Measurements from ENCODE around the gene HAO1. TPM values are rescaled to one million over a fixed set of nuclear protein-coding genes. Genes with fewer than 3 reads are reported as not detected.

The HAO1 gene
- total and polyA plus RNA-seq, 10 donors, result not detected

GRCh38 chr20:7866285-7866684 lies 74.0 kb downstream of the HAO1 start:
- intact Hi-C loops (cut with DNase I; ENCODE audit: low total_unique reads), result no loop called here
- WGBS, 5 donors, result 77 to 86% (median 81%) methylated on average over 11 of the region's 11 CpGs
- Histone ChIP-seq H3K4me3 (no peak overlapping the region), H3K4me1 (no peaks in the 10 kb centered on the region), H3K36me3 (no peaks in the 10 kb centered on the region), H3K27ac (no peak overlapping the region), H3K27me3 (replicated peaks in 1 of 7) (no peaks in the 10 kb centered on the region), H3K9me3 (no peaks in the 10 kb centered on the region)
- TF ChIP-seq POLR2AphosphoS5 (IDR thresholded peaks at IDR 0.05), result no peak
- no peak for TF ChIP-seq POLR2A (IDR thresholded peaks at IDR 0.05)
- TF ChIP-seq CTCF (IDR thresholded peaks at IDR 0.05 in 8 of 11, conservative IDR thresholded peaks at IDR 0.05 in 3 of 11), result no peak
- no peak for DNase-seq

GRCh38 chr20:7859356-7859802 lies 80.9 kb downstream of the HAO1 start:
- 21 to 33% (median 29%) methylated on average over 3 of the region's 3 CpGs for WGBS, 5 donors
- no peaks in the 10 kb centered on the region for H3K36me3 ChIP-seq
- DNase-seq, result no peak
- H3K4me1 ChIP-seq, result no peaks in the 10 kb centered on the region
- no peaks in the 10 kb centered on the region for H3K27me3 ChIP-seq (replicated peaks in 1 of 7)
- H3K4me3 ChIP-seq, result no peak overlapping the region
- TF ChIP-seq POLR2AphosphoS5 (IDR thresholded peaks at IDR 0.05), result no peak
- peak; percentile 8 to 72 (median 46) for TF ChIP-seq CTCF (IDR thresholded peaks at IDR 0.05 in 8 of 11, conservative IDR thresholded peaks at IDR 0.05 in 3 of 11)
- H3K27ac ChIP-seq, result peak overlapping the region in 2 of 8 donors; percentile 21 to 38
- no peaks in the 10 kb centered on the region for H3K9me3 ChIP-seq
- intact Hi-C loops (cut with DNase I; ENCODE audit: low total_unique reads), result loop anchor here (5.0 kb wide), 1 partner anchor 1032 kb away; no protein-coding TSS in a partner anchor

- intact Hi-C loops (cut with DNase I; ENCODE audit: low total_unique reads), result loop anchor here (5.0 kb wide), 1 partner anchor 1031 kb away; no protein-coding TSS in a partner anchor
- Histone ChIP-seq H3K4me3 (no peak overlapping the region), H3K4me1 (no peaks in the 10 kb centered on the region), H3K27ac (peak overlapping the region in 2 of 8 donors; percentile 21 to 38), H3K27me3 (replicated peaks in 1 of 7) (no peaks in the 10 kb centered on the region), H3K36me3 (no peaks in the 10 kb centered on the region), H3K9me3 (no peaks in the 10 kb centered on the region)
- 52 to 67% (median 64%) methylated on average over 4 of the region's 4 CpGs for WGBS, 5 donors
- DNase-seq, result no peak
- TF ChIP-seq CTCF (IDR thresholded peaks at IDR 0.05 in 8 of 11, conservative IDR thresholded peaks at IDR 0.05 in 3 of 11) (no peak), POLR2AphosphoS5 (IDR thresholded peaks at IDR 0.05) (no peak), POLR2A (IDR thresholded peaks at IDR 0.05) (no peak)
Observed at GRCh38 chr20:7858734-7859250, 81.5 kb downstream of the HAO1 start.

GRCh38 chr20:7856756-7857155 lies 83.5 kb downstream of the HAO1 start:
- 6 to 19% (median 12%) methylated on average over 2 of the region's 2 CpGs for WGBS, 5 donors
- H3K9me3 ChIP-seq, result no peaks in the 10 kb centered on the region
- H3K4me1 ChIP-seq, result no peaks in the 10 kb centered on the region
- no peak overlapping the region for H3K27ac ChIP-seq
- no peaks in the 10 kb centered on the region for H3K27me3 ChIP-seq (replicated peaks in 1 of 7)
- no peak for DNase-seq
- no peak overlapping the region for H3K4me3 ChIP-seq
- no peaks in the 10 kb centered on the region for H3K36me3 ChIP-seq
- intact Hi-C loops (cut with DNase I; ENCODE audit: low total_unique reads), result loop anchor here (5.0 kb wide), 1 partner anchor 1029 kb away; no protein-coding TSS in a partner anchor
- no peak for TF ChIP-seq POLR2AphosphoS5 (IDR thresholded peaks at IDR 0.05)
- no peak for TF ChIP-seq CTCF (IDR thresholded peaks at IDR 0.05 in 8 of 11, conservative IDR thresholded peaks at IDR 0.05 in 3 of 11)
- TF ChIP-seq POLR2A (IDR thresholded peaks at IDR 0.05), result no peak
